Stimulated activated CD4-positive, alpha-beta T cell treated with anti-CD3 and anti-CD28 coated beads, Interleukin-12 subunit alpha, Interleukin-12 subunit beta, amount 100 ng/mL, for 4 hours (primary cell): ENCODE measurements around the gene CDK17.
"Not testable (repeated sequence)": the region's sequence is repeated elsewhere in the genome, so short reads cannot be mapped to it uniquely, and the experiment has no call there.

Source experiments
- DNase-seq: peaks from one replicate; pipeline ENCODE4 v3.0.0-alpha.2; 2020

Gene CDK17

GRCh38 chr12:96350982-96351381 is 49.3 kb downstream of the CDK17 start:
- no peak for DNase-seq

- DNase-seq, result no peak
Observed at GRCh38 chr12:96347130-96347699, 53.0 kb downstream of the CDK17 start.

GRCh38 chr12:96346716-96347115 is 53.5 kb downstream of the CDK17 start:
- not testable (repeated sequence) for DNase-seq

GRCh38 chr12:96344124-96344695 is 56.0 kb downstream of the CDK17 start:
- DNase-seq, result no peak

DNA sequence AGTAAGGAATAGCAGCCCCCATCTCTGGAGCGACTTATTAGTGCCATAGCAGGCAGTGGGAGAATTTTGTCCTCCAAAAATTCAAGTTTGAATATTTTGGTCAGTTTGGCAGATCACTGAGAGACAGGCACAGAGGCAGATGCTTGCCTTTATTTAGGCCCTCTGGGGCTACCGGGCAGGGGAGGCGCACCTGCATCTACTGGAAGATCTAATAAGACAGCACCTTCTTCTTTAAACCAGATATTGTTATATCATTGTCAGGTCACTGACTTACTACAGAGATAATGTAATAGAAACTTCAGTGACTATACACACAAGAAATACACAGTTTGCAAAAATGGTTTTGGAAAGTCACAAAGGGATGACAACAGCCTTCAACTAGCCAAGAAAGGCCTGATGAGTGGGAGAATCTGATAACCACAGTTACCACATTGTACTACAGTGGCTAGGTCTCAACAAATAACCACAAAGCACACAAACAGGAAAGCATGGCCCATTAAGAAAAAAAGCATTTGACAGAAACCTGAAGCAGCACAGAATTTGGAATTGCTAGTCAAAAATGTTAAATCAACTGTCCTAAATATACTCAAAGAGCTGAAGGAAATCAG is 56.8 kb downstream of the CDK17 start:
- no peak for DNase-seq

DNA sequence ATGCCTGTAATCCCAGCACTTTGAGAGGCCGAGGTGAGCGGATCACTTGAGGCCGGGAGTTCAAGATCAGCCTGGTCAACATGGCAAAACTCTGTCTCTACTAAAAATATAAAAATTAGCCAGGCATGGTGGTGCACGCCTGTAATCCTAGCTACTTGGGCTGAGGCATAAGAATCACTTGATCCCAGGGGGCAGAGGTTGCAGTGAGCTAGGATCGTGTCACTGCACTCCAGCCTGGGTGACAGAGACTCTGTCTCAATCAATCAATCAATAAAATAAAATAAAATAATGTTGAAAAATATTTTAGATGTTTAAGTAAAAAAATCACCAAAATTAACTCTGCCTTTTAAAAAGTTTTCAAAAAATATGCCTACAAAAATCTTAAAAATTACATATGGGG is 60.6 kb downstream of the CDK17 start:
- not testable (repeated sequence) for DNase-seq

DNA sequence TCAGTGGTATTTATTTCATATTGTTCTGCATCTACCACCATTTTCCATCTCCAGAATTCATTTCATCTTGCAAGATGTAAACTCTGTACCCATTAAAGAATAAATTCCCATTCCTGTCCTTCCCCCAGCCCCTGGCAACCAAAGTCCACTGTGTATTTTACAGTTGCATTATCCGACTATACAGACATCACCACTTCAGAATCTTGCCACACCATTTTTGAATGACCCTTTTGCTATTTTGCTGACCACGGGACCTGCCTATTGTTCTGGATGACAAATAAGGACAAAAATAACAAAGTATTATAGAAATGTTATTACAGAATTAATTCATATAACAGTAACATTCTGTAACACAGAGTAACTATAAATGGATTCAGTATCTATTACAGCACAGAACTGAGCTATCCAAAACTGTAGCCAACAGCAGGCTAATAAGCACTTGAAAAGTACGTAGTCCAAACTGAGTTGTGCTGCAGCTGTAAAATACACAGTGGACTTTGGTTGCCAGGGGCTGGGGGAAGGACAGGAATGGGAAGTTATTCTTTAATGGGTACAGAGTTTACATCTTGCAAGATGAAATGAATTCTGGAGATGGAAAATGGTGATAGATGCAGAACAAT is 61.3 kb downstream of the CDK17 start:
- DNase-seq, result no peak

GRCh38 chr12:96337953-96338352 is 62.3 kb downstream of the CDK17 start:
- no peak for DNase-seq

GRCh38 chr12:96336489-96336888 is 63.8 kb downstream of the CDK17 start:
- no peak for DNase-seq

DNA sequence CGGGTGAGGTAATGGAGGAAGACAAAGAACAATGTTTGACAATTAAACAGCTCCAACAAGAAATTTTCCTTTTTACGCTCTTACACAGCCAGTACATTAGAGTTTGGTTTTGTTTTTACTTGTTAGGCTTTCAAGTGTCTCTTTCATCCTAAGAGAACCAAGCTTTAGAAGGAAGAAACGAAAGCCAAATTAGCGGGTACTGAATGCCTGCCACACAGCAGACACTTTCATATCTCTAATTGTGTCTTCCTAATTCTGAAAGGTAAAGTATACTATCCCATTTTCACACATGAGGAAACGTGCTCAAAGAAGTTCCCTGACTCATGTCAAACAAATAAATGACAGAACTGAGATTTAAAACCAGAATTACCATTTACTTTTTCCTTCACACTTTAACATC is 65.0 kb downstream of the CDK17 start:
- no peak for DNase-seq

DNA sequence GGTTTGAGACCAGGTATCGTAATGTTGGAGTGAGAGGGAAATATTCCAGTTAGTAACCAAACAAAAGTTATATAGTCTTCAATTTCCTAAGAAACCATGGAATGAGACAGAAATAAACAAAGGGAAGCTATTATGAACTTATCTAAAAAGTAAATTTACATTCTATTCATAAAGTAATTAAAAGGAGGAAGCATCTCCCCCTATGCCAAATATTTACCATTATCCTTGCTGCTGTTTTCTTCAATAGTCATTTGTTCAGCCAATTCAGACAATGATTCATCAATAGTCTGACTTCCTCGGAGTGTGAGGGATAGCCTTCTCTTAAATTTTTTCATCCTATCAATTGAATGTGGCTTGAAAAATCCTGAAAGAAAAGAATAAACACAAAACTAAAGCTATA is 65.7 kb downstream of the CDK17 start:
- DNase-seq, result no peak

DNA sequence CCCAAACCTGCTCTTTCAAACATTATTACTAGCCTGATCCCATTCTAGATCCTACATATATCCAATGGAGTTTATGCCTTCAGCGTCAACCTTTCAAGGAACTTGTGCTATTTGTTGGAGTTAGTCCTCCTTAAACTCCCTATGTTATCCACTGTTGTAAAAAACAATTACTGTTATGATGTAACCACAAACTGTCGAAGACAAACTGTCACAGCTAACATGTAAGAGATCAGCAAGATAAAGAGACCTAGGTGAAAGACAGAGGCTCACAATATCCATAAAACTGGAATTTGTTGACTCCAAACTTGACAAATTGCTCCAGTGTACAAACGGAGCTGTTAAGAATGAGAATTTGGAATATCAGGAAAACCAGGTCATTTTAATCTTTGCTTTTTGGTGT is 70.7 kb downstream of the CDK17 start:
- DNase-seq, result no peak

DNA sequence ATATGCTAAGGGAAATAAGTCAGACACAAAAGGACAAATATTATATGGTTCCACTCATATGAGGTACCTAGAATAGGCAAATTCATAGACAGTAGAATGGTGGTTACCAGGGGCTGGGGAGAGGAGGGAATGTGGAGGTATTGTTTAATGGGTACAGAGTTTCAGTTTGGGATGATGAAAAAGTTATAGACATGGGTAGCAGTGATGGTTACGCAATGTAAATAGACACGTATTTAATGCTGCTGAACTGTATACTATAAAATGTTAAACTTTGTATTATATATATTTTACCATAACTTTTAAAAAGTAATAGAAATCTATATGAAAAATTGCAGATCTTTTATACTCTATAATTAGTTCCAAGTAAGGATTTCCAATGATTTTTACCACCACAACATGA is 71.2 kb downstream of the CDK17 start:
- no peak for DNase-seq

DNA sequence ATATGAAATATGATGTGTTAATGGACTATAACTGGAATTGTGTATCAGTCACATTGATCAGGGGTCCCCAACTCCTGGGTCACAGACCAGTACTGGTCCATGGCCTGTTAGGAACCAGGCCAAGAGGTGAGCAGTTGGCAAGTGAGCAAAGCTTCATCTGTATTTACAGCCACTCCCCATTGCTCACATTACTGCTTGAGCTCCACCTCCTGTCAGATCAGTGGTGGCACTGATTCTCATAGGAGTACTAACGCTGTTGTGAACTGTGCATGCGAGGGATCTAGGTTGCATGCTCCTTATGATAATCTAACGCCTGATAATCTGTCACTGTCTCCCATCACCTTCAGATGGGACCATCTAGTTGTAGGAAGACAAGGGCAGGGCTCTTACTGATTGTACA is 72.3 kb downstream of the CDK17 start:
- no peak for DNase-seq

DNA sequence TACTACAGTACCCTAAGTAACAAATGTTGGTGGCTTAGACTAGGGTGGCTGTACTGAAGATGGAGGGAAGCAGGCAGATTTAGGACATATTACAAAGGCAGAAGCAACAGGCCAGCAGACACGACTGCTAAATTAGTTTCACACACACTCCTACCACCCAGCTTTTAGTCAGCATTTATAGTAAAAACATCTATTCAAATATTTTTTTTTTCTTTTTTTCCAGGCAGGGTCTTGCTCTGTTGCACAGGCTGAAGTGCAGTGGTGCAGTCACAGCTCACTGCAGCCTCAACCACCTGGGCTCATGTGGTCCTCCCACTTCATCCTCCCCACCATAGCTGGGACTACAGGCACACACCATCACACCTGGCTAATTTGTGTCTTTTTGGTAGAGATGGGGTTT is 72.9 kb downstream of the CDK17 start:
- no peak for DNase-seq

GRCh38 chr12:96326628-96327227 is 73.5 kb downstream of the CDK17 start:
- DNase-seq, result no peak

DNA sequence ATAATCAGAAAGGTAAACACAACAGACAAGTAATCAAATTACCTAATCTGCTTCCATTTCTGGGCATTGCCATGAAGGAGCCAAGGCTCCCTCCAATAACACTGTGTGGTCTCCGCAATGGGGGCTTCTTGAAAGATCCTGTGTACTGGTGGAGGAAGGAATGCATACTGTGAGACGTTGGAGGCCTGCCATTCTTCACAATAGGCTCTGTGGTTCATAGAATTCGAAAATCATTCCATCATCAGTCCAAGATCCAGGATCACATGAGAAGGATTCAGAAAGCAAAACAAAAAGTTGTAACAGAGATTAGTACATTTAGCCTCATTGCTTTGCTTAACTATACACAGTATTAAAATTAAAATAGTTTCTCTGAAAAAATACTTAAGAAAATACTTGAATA is 76.3 kb downstream of the CDK17 start:
- no peak for DNase-seq

DNA sequence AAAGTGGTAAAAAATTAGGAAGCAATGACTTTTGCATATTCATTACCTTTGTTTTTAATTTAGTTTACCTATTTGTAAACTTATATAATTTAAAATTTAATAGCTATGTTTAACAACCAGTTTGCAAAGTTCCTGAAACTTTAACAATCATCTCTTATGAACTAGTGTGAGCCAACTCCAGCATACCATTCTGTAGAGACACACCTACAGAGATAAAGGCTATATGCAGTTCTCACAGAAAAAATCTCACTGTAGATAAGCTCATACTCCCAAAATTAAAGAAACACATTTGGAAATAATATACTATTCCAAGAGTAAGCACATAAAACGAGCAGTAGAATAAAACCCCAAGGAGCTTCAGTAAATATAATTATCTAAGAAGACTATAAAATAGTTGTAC is 77.5 kb downstream of the CDK17 start:
- no peak for DNase-seq

DNA sequence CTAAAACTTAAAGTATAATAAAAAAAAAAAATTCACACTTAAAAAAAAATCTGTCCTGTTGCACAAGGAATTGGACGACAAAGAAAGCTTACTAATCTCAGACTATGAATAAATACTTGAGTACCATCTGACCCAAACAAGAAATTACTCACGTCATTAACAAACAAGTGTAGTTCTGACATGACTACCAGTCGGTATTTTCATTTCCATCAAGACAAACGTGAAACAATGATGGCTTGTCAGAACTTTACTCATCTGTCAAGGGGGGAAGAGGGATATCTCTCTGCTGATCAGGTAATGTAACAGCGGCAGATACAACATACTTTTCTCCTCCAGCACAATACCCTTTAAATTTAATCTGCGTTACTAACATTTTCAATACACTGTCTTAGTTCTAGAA is 78.3 kb downstream of the CDK17 start:
- DNase-seq, result no peak

DNA sequence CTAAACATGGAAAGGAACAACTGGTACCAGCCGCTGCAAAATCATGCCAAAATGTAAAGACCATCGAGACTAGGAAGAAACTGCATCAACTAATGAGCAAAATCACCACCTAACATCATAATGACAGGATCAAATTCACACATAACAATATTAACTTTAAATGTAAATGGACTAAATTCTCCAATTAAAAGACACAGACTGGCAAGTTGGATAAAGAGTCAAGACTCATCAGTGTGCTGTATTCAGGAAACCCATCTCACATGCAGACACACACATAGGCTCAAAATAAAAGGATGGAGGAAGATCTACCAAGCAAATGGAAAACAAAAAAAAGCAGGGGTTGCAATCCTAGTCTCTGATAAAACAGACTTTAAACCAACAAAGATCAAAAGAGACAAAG is 82.4 kb downstream of the CDK17 start:
- not testable (repeated sequence) for DNase-seq

DNA sequence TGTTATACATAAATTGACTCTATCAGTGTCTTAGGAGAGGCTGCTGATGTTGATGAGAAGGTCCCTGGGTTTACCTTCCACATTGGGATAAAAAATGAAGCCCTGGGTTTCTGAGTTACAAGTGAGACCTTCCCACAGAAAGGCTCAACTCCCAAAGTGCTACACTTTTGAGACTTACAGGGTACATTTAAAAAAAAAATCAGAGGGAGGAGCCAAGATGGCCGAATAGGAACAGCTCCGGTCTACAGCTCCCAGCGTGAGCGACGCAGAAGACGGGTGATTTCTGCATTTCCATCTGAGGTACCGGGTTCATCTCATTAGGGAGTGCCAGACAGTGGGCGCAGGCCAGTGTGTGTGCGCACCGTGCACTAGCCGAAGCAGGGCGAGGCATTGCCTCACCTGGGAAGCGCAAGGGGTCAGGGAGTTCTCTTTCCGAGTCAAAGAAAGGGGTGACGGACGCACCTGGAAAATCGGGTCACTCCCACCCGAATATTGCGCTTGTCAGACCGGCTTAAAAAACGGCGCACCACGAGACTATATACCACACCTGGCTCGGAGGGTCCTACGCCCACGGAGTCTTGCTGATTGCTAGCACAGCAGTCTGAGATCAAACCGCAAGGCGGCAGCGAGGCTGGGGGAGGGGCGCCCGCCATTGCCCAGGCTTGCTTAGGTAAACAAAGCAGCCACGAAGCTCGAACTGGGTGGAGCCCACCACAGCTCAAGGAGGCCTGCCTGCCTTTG is 84.3 kb downstream of the CDK17 start:
- not testable (repeated sequence) for DNase-seq

- no peak for DNase-seq
Observed at GRCh38 chr12:96314723-96315122, 85.5 kb downstream of the CDK17 start.

DNA sequence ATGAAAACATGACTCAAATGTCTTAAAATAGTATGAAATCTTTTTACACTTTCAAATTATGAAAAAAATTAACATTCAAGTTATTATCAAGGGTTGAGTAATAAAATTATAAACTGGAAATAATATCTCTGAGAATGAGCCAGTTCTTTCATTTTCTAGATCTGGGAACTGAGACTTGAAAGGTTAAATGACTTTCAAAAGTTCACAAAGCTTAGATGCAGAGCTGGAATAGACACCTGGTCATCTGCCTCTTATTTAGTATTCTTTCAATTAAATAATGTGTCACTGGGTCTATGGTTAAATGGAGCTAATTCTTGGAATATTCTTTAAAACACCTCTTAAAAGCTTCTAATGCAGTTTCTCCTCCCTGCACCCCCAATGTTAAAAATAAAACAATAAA is 86.6 kb downstream of the CDK17 start:
- no peak for DNase-seq
